Measurements from ENCODE around the gene WNT16. TPM values are rescaled to one million over a fixed set of nuclear protein-coding genes. Genes with fewer than 3 reads are reported as not detected.

The WNT16 gene
- total and polyA plus RNA-seq, 2 of the 8 experiments (the other 6 are each of a cell fraction or from before 2014, with no cell fraction given) = 0.11 to 0.52 TPM

- no peak overlapping the region for H3K18ac ChIP-seq (ENCODE audit: extremely low read depth, low read length)
- H3K23ac ChIP-seq (ENCODE audit: insufficient read length) = no peak overlapping the region
- H3K79me2 ChIP-seq (ENCODE audit: control insufficient read depth in 1 of 2, insufficient read depth in 2 of 2, low read length in 2 of 2) = peaks cover 0 to 2% of the 10 kb centered on the region in 2 experiments; a peak in 1 of 4 replicates
- H4K5ac ChIP-seq (ENCODE audit: insufficient read length, low read depth, low read length) = no peak overlapping the region
- peaks cover 0 to 1% (median 0%) of the 10 kb centered on the region in 4 experiments; a peak in 1 of 7 replicates for H3K27me3 ChIP-seq (replicated peaks in 1 of 4; ENCODE audit: control insufficient read depth in 3 of 4, extremely low read depth in 1 of 4, insufficient read depth in 3 of 4, low read length in 3 of 4)
- no peak for TF ChIP-seq CHD2 (IDR thresholded peaks at IDR 0.05; ENCODE audit: low read length)
- TF ChIP-seq EZH2 (IDR thresholded peaks at IDR 0.05; ENCODE audit: low read depth, low read length, severe bottlenecking) = no peak
- no peak for TF ChIP-seq RAD21 (IDR thresholded peaks at IDR 0.05 in 1 of 2, conservative IDR thresholded peaks at IDR 0.05 in 1 of 2; ENCODE audit: low read depth in 2 of 2, low read length in 2 of 2)
- TF ChIP-seq POLR2A (IDR thresholded peaks at IDR 0.05; ENCODE audit: control extremely low read depth in 1 of 2, low read depth in 2 of 2, low read length in 2 of 2) = no peak
- no peak for TF ChIP-seq NANOG (IDR thresholded peaks at IDR 0.05; ENCODE audit: insufficient read depth, low read depth, low read length, poor library complexity, severe bottlenecking)
- no peak for TF ChIP-seq CREB1 (IDR thresholded peaks at IDR 0.05)
- no peak for TF ChIP-seq HDAC2 (IDR thresholded peaks at IDR 0.05; ENCODE audit: borderline replicate concordance in 1 of 2, low read depth in 2 of 2, low read length in 2 of 2)
- TF ChIP-seq EP300 (IDR thresholded peaks at IDR 0.05; ENCODE audit: borderline replicate concordance in 1 of 2, low read depth in 2 of 2, low read length in 2 of 2) = no peak
- TF ChIP-seq SAP30 (IDR thresholded peaks at IDR 0.05; ENCODE audit: insufficient read depth, insufficient replicate concordance, low read length) = no peak
- TF ChIP-seq KDM5A (IDR thresholded peaks at IDR 0.05; ENCODE audit: low read length) = no peak
- TF ChIP-seq BACH1 (IDR thresholded peaks at IDR 0.05; ENCODE audit: low read length) = no peak
- TF ChIP-seq SP1 (IDR thresholded peaks at IDR 0.05; ENCODE audit: low read depth, low read length) = no peak
- no peak for TF ChIP-seq CEBPB (IDR thresholded peaks at IDR 0.05; ENCODE audit: low read depth, low read length)
- POLR2A ChIA-PET (ENCODE audit: partially characterized antibody) = no interaction called here
- no peak overlapping the region for H2AK5ac ChIP-seq (ENCODE audit: low read depth, low read length)
- H2BK5ac ChIP-seq (ENCODE audit: low read depth, low read length) = no peak overlapping the region
- H3K23me2 ChIP-seq (ENCODE audit: low read depth, low read length) = no peaks in the 10 kb centered on the region
- H4K91ac ChIP-seq (replicated peaks; ENCODE audit: insufficient read length, low read length) = no peak overlapping the region
- H3K4me2 ChIP-seq (ENCODE audit: insufficient read depth in 1 of 2, low read depth in 2 of 2, low read length in 2 of 2) = no peak overlapping the region
- no peak overlapping the region for H2BK120ac ChIP-seq (replicated peaks; ENCODE audit: low read depth, low read length)
- no peak overlapping the region for H3K14ac ChIP-seq (ENCODE audit: insufficient read length)
- no peak overlapping the region for H2BK20ac ChIP-seq (ENCODE audit: low read length)
- no peak overlapping the region for H3K9ac ChIP-seq (replicated peaks in 1 of 4; ENCODE audit: extremely low read depth in 1 of 4, low read depth in 3 of 4, low read length in 3 of 4)
- no peak overlapping the region for H2BK12ac ChIP-seq (ENCODE audit: low read depth, low read length)
- DNase-seq (ENCODE audit: low read depth in 1 of 2, low spot score in 2 of 2) (no peak), FAIRE-seq (no peak)
- no peaks in the 10 kb centered on the region for H3K4me1 ChIP-seq (replicated peaks in 1 of 4; ENCODE audit: control insufficient read depth in 3 of 4, insufficient read depth in 4 of 4, low read length in 3 of 4)
- no peak overlapping the region for H3K4ac ChIP-seq (replicated peaks; ENCODE audit: insufficient read length, low read depth, low read length)
- no peaks in the 10 kb centered on the region for H4K20me1 ChIP-seq (replicated peaks in 1 of 2; ENCODE audit: control insufficient read depth in 1 of 2, insufficient read depth in 2 of 2, low read length in 2 of 2)
- H3K27ac ChIP-seq (ENCODE audit: low read depth, low read length) = no peak overlapping the region
- H3K56ac ChIP-seq (replicated peaks; ENCODE audit: insufficient read length, low read depth, low read length) = no peak overlapping the region
- no peak overlapping the region for H2AFZ ChIP-seq (ENCODE audit: low read length)
- no peak overlapping the region for H4K8ac ChIP-seq (ENCODE audit: extremely low read depth, insufficient read depth, low read length)
- H3K36me3 ChIP-seq (ENCODE audit: control insufficient read depth in 2 of 4, insufficient read depth in 4 of 4, low read length in 3 of 4) = peaks cover 0 to 43% (median 18%) of the 10 kb centered on the region in 4 experiments; a peak in 6 of 8 replicates
- no peak overlapping the region for H3K4me3 ChIP-seq (ENCODE audit: extremely low read depth in 1 of 4, insufficient read depth in 2 of 4, low read depth in 3 of 4, low read length in 4 of 4)
- H3K9me3 ChIP-seq (ENCODE audit: insufficient read depth in 2 of 2, low read depth in 1 of 2, low read length in 1 of 2) = no peaks in the 10 kb centered on the region
- H2BK15ac ChIP-seq (ENCODE audit: low read length) = no peak overlapping the region
- CTCF ChIA-PET (ENCODE audit: partially characterized antibody) = interaction anchor here (1.0 to 3.8 kb wide), 6 partner anchors 13 to 621 kb away, joined by 3 to 16 read pairs (median 4); partner anchors contain the start of gene FAM3C
- no peaks in the 10 kb centered on the region for H3K79me1 ChIP-seq (ENCODE audit: low read depth, low read length)
These were observed 44.4 kb downstream of the WNT16 start for GRCh38 chr7:121373177-121373576.

Data from H1 (cell line).